Thyroid gland (tissue), 4 donors: ENCODE data around the gene TEX13B. TPM values are rescaled to one million over a fixed set of nuclear protein-coding genes. Genes with fewer than 3 reads are reported as not detected.
A peak's percentile ranks its signal among the peaks of the same experiment; 100 is the strongest.
"Not testable (repeated sequence)": the region's sequence is repeated elsewhere in the genome, so short reads cannot be mapped to it uniquely, and the experiment has no call there.

Experiments
- DNase-seq, 2 donors: peaks; one replicate each; pipeline ENCODE4 v3.0.0-alpha.2; 2019
- H3K27ac ChIP-seq, 3 donors: fragments of 200-600 bp; sonication (generic); 1 replicate in 2 of 3; 2 replicates in 1 of 3; pipeline ENCODE4 v1.5.1; 2016 to 2019; ENCODE audit warnings: mild to moderate bottlenecking in 1 of 3, moderate library complexity in 1 of 3
- H3K27me3 ChIP-seq: fragments of 200-600 bp; sonication (generic); one replicate; pipeline ENCODE4 v1.5.1; 2019
- H3K36me3 ChIP-seq, 2 donors: fragments of 200-600 bp; sonication (generic); one replicate each; pipeline ENCODE4 v1.5.1; 2016 to 2019
- H3K4me1 ChIP-seq, 2 donors: fragments of 200-600 bp; sonication (generic); one replicate each; pipeline ENCODE4 v1.5.1; 2017 to 2019
- H3K4me3 ChIP-seq, 3 donors: fragments of 200-600 bp; sonication (generic); replicated peaks in 1 of 3; 1 replicate in 2 of 3; 2 replicates in 1 of 3; pipeline ENCODE4 v1.5.1; 2016; ENCODE audit warnings: mild to moderate bottlenecking in 1 of 3
- H3K9me3 ChIP-seq: fragments of 200-600 bp; sonication (generic); one replicate; pipeline ENCODE4 v1.5.1; 2017
- CTCF ChIP-seq, 6 experiments: fragments of 200-600 bp in 3 of 6; fragments of 450-650 bp in 3 of 6; sonication (generic) in 3 of 6; IDR thresholded peaks; one replicate each; pipeline ENCODE4 v1.5.1; 2016 to 2019; ENCODE audit warnings: antibody characterized with exemption in 6 of 6, mild to moderate bottlenecking in 2 of 6, inconsistent platforms in 1 of 6, moderate library complexity in 1 of 6
- POLR2A ChIP-seq, 2 donors: fragments of 450-650 bp; IDR thresholded peaks; one replicate each; pipeline ENCODE4 v1.6.1; 2017; ENCODE audit warnings: antibody characterized with exemption in 2 of 2, mild to moderate bottlenecking in 2 of 2, moderate library complexity in 1 of 2
- WGBS, 2 donors: methylation state at CpG; one replicate each; pipeline ENCODE4 v1.1.5; 2017; 5-methylcytosine and 5-hydroxymethylcytosine counted together
- intact Hi-C: fragments of 100-400 bp; cut with DNase I; formaldehyde crosslinking; loops from one replicate; pipeline ENCODE4 v1.15.1; 2023
- total RNA-seq, 4 donors: library from RNA; depleted of rRNA; stranded (reverse); fragments of >200 nt; gene quantifications; one replicate each; pipeline ENCODE4 v1.2.3, GENCODE V29; 2016

TEX13B gene
- total RNA-seq, 4 donors from 2014 or later, result not detected

GRCh38 chrX:107978707-107979307 is 3.4 kb downstream of the TEX13B start:
- no peak overlapping the region for H3K4me3 ChIP-seq
- WGBS, 2 donors, result 18 to 20% methylated on average over 3 of the region's 3 CpGs
- H3K27ac ChIP-seq, result no peak overlapping the region
- H3K4me1 ChIP-seq, result peaks cover 0 to 4% of the 10 kb centered on the region in 2 donors
- TF ChIP-seq POLR2A (IDR thresholded peaks at IDR 0.05) (no peak), CTCF (IDR thresholded peaks at IDR 0.05) (peak in 4 of 6 experiments; percentile 20 to 50 (median 42))
- H3K36me3 ChIP-seq, result no peaks in the 10 kb centered on the region
- no peaks in the 10 kb centered on the region for H3K27me3 ChIP-seq
- intact Hi-C loops, result loop anchor here (10.0 kb wide), 1 partner anchor 194 kb away; no protein-coding TSS in a partner anchor
- DNase-seq, result peak; percentile 5 to 6
- no peaks in the 10 kb centered on the region for H3K9me3 ChIP-seq

GRCh38 chrX:107978071-107978470 is 4.1 kb downstream of the TEX13B start:
- Histone ChIP-seq H3K9me3 (no peaks in the 10 kb centered on the region), H3K36me3 (no peaks in the 10 kb centered on the region), H3K4me3 (no peak overlapping the region), H3K27me3 (no peaks in the 10 kb centered on the region), H3K4me1 (peaks cover 0 to 4% of the 10 kb centered on the region in 2 donors), H3K27ac (no peak overlapping the region)
- intact Hi-C loops, result loop anchor here (10.0 kb wide), 1 partner anchor 193 kb away; no protein-coding TSS in a partner anchor
- TF ChIP-seq CTCF (IDR thresholded peaks at IDR 0.05), result no peak
- no peak for TF ChIP-seq POLR2A (IDR thresholded peaks at IDR 0.05)
- DNase-seq, result no peak
- 33% methylated on average over 4 of the region's 4 CpGs for WGBS, 2 donors

GRCh38 chrX:107971636-107972035 is 10.5 kb downstream of the TEX13B start:
- WGBS, 2 donors, result 96 to 97% methylated on average over 3 of the region's 3 CpGs
- H3K4me3 ChIP-seq, result no peak overlapping the region
- no peak overlapping the region for H3K27ac ChIP-seq
- H3K27me3 ChIP-seq, result peaks cover 2% of the 10 kb centered on the region
- no peaks in the 10 kb centered on the region for H3K9me3 ChIP-seq
- H3K36me3 ChIP-seq, result no peaks in the 10 kb centered on the region
- no peaks in the 10 kb centered on the region for H3K4me1 ChIP-seq
- TF ChIP-seq POLR2A (IDR thresholded peaks at IDR 0.05) (no peak), CTCF (IDR thresholded peaks at IDR 0.05) (no peak)
- no peak for DNase-seq
- intact Hi-C loops, result loop anchor here (10.0 kb wide), 1 partner anchor 187 kb away; no protein-coding TSS in a partner anchor

GRCh38 chrX:107970073-107970472 is 12.1 kb downstream of the TEX13B start:
- intact Hi-C loops, result loop anchor here (10.0 kb wide), 1 partner anchor 185 kb away; no protein-coding TSS in a partner anchor
- WGBS, 2 donors, result 54 to 56% methylated on average over 2 of the region's 2 CpGs
- no peak for DNase-seq
- Histone ChIP-seq H3K36me3 (no peaks in the 10 kb centered on the region), H3K4me1 (no peaks in the 10 kb centered on the region), H3K9me3 (no peaks in the 10 kb centered on the region), H3K4me3 (no peak overlapping the region), H3K27me3 (peaks cover 2% of the 10 kb centered on the region), H3K27ac (no peak overlapping the region)
- no peak for TF ChIP-seq POLR2A (IDR thresholded peaks at IDR 0.05)
- no peak for TF ChIP-seq CTCF (IDR thresholded peaks at IDR 0.05)

GRCh38 chrX:107968623-107969022 is 13.5 kb downstream of the TEX13B start:
- H3K27ac ChIP-seq, result no peak overlapping the region
- H3K36me3 ChIP-seq, result no peaks in the 10 kb centered on the region
- TF ChIP-seq CTCF (IDR thresholded peaks at IDR 0.05) (no peak), POLR2A (IDR thresholded peaks at IDR 0.05) (no peak)
- 84 to 86% methylated on average over 4 to 5 of the region's 5 CpGs for WGBS, 2 donors
- H3K4me1 ChIP-seq, result no peaks in the 10 kb centered on the region
- intact Hi-C loops, result no loop called here
- no peaks in the 10 kb centered on the region for H3K9me3 ChIP-seq
- peaks cover 2% of the 10 kb centered on the region for H3K27me3 ChIP-seq
- DNase-seq, result no peak
- no peak overlapping the region for H3K4me3 ChIP-seq

- H3K36me3 ChIP-seq, DNase-seq, H3K9me3 ChIP-seq, H3K4me1 ChIP-seq, H3K27me3 ChIP-seq, intact Hi-C loops, H3K27ac ChIP-seq, H3K4me3 ChIP-seq: not testable (repeated sequence)
These were observed 26.8 kb downstream of the TEX13B start for GRCh38 chrX:107955337-107955736.
